Gastrocnemius medialis (tissue), 4 donors: ENCODE results near the gene MYL11.

Experiments
- POLR2A ChIP-seq, 2 donors: fragments of 450-650 bp; IDR thresholded peaks; one replicate each; pipeline ENCODE4 v1.6.1; 2017; ENCODE audit warnings: antibody characterized with exemption in 2 of 2, mild to moderate bottlenecking in 2 of 2, moderate library complexity in 2 of 2
- TF ChIP-seq, protein P1 (sequence below), 5 experiments: fragments of 450-650 bp in 3 of 5; fragments of 200-600 bp in 2 of 5; sonication (generic) in 2 of 5; IDR thresholded peaks in 4 of 5; conservative IDR thresholded peaks in 1 of 5; 1 replicate in 4 of 5; 2 replicates in 1 of 5; pipeline ENCODE4 v1.5.1; 2016 to 2019; ENCODE audit warnings: antibody characterized with exemption in 5 of 5, mild to moderate bottlenecking in 3 of 5, moderate library complexity in 3 of 5

DNA sequence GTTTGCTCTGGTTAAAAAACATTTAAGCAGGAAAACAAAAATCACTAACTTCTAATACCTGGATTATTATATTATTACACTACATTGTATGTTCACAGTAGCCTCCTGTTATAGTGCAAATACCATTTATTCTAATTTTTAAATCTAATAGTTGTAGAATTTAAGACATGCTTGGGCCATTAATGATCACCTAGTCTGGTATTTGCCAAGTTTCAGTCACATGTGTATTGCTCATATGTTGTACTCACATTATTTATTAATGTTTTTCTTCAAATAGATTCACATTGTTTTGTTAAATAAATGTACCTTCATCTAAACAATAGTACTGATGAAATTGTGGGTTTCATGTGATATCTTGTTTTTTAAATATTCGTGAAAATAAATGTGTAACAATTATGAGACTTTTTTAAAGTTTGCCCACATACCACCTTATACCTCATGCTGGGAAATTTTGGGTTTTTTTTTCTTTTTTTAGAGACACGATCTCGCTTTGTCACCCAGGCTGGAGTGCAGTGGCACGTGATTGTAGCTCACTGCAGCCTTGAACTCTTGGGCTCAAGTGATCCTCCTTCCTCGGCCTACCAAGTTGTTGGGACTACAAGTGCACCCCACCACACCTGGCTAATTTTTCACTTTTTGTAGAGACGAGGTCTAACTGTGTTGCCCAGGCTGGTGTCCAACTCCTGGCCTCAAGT, 38.7 kb downstream of the MYL11 start:
- TF ChIP-seq, protein P1, sequence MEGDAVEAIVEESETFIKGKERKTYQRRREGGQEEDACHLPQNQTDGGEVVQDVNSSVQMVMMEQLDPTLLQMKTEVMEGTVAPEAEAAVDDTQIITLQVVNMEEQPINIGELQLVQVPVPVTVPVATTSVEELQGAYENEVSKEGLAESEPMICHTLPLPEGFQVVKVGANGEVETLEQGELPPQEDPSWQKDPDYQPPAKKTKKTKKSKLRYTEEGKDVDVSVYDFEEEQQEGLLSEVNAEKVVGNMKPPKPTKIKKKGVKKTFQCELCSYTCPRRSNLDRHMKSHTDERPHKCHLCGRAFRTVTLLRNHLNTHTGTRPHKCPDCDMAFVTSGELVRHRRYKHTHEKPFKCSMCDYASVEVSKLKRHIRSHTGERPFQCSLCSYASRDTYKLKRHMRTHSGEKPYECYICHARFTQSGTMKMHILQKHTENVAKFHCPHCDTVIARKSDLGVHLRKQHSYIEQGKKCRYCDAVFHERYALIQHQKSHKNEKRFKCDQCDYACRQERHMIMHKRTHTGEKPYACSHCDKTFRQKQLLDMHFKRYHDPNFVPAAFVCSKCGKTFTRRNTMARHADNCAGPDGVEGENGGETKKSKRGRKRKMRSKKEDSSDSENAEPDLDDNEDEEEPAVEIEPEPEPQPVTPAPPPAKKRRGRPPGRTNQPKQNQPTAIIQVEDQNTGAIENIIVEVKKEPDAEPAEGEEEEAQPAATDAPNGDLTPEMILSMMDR (IDR thresholded peaks at IDR 0.05 in 4 of 5, conservative IDR thresholded peaks at IDR 0.05 in 1 of 5), result no peak
- TF ChIP-seq POLR2A (IDR thresholded peaks at IDR 0.05), result no peak
